ENCODE data around the gene SLMAP. TPM values are rescaled to one million over a fixed set of nuclear protein-coding genes. Genes with fewer than 3 reads are reported as not detected.

The SLMAP gene
- total and polyA plus RNA-seq, 2 of the 13 experiments (the other 11 are each of a cell fraction or from before 2014, with no cell fraction given): 24.0 to 48.3 TPM

GRCh38 chr3:57826952-57827723 lies 71.0 kb downstream of the SLMAP start (continued):
- no peak for TF ChIP-seq PLSCR1 (CRISPR knock-in tag; IDR thresholded peaks at IDR 0.05; ENCODE audit: borderline replicate concordance)
- TF ChIP-seq THAP9 (CRISPR knock-in tag; IDR thresholded peaks at IDR 0.05; ENCODE audit: borderline replicate concordance): no peak
- no peak for TF ChIP-seq MAZ (IDR thresholded peaks at IDR 0.05; ENCODE audit: borderline replicate concordance, low read depth, low read length)
- TF ChIP-seq MAZ (CRISPR knock-in tag; IDR thresholded peaks at IDR 0.05; ENCODE audit: low read depth): no peak
- no peak for TF ChIP-seq ZFP1 (CRISPR knock-in tag; IDR thresholded peaks at IDR 0.05)
- no peak for TF ChIP-seq TRAFD1 (CRISPR knock-in tag; IDR thresholded peaks at IDR 0.05; ENCODE audit: borderline replicate concordance)
- no peak for TF ChIP-seq ZNF558 (CRISPR knock-in tag; IDR thresholded peaks at IDR 0.05; ENCODE audit: borderline replicate concordance)
- no peak for TF ChIP-seq ZNF775 (CRISPR knock-in tag; IDR thresholded peaks at IDR 0.05; ENCODE audit: borderline replicate concordance)
- no peak for TF ChIP-seq ZNF549 (CRISPR knock-in tag; IDR thresholded peaks at IDR 0.05)
- TF ChIP-seq PRDM4 (CRISPR knock-in tag; IDR thresholded peaks at IDR 0.05; ENCODE audit: borderline replicate concordance): no peak
- TF ChIP-seq, protein P1, sequence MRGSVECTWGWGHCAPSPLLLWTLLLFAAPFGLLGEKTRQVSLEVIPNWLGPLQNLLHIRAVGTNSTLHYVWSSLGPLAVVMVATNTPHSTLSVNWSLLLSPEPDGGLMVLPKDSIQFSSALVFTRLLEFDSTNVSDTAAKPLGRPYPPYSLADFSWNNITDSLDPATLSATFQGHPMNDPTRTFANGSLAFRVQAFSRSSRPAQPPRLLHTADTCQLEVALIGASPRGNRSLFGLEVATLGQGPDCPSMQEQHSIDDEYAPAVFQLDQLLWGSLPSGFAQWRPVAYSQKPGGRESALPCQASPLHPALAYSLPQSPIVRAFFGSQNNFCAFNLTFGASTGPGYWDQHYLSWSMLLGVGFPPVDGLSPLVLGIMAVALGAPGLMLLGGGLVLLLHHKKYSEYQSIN (CRISPR knock-in tag; IDR thresholded peaks at IDR 0.05; ENCODE audit: borderline replicate concordance): no peak
- no peak for TF ChIP-seq KLF13 (CRISPR knock-in tag; IDR thresholded peaks at IDR 0.05)
- TF ChIP-seq, protein P2, sequence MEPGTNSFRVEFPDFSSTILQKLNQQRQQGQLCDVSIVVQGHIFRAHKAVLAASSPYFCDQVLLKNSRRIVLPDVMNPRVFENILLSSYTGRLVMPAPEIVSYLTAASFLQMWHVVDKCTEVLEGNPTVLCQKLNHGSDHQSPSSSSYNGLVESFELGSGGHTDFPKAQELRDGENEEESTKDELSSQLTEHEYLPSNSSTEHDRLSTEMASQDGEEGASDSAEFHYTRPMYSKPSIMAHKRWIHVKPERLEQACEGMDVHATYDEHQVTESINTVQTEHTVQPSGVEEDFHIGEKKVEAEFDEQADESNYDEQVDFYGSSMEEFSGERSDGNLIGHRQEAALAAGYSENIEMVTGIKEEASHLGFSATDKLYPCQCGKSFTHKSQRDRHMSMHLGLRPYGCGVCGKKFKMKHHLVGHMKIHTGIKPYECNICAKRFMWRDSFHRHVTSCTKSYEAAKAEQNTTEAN (CRISPR knock-in tag; conservative IDR thresholded peaks at IDR 0.05): no peak
- TF ChIP-seq JUN (CRISPR knock-in tag; IDR thresholded peaks at IDR 0.05): no peak
- no peak for TF ChIP-seq ZNF703 (CRISPR knock-in tag; IDR thresholded peaks at IDR 0.05; ENCODE audit: borderline replicate concordance)
- no peak for TF ChIP-seq ZNF644 (CRISPR knock-in tag; IDR thresholded peaks at IDR 0.05; ENCODE audit: low read depth)
- TF ChIP-seq KLF12 (CRISPR knock-in tag; IDR thresholded peaks at IDR 0.05; ENCODE audit: borderline replicate concordance): no peak
- no peak for TF ChIP-seq ZNF782 (CRISPR knock-in tag; IDR thresholded peaks at IDR 0.05; ENCODE audit: borderline replicate concordance)
